Astrocyte of the hippocampus (primary cell): ENCODE results near the gene CRCP.
"Not testable (repeated sequence)": the region's sequence is repeated elsewhere in the genome, so short reads cannot be mapped to it uniquely, and the experiment has no call there.

Source experiments
- DNase-seq: peaks from one replicate; pipeline ENCODE4 v3.0.0; 2011; ENCODE audit warnings: low read depth, low spot score

CRCP gene

DNA sequence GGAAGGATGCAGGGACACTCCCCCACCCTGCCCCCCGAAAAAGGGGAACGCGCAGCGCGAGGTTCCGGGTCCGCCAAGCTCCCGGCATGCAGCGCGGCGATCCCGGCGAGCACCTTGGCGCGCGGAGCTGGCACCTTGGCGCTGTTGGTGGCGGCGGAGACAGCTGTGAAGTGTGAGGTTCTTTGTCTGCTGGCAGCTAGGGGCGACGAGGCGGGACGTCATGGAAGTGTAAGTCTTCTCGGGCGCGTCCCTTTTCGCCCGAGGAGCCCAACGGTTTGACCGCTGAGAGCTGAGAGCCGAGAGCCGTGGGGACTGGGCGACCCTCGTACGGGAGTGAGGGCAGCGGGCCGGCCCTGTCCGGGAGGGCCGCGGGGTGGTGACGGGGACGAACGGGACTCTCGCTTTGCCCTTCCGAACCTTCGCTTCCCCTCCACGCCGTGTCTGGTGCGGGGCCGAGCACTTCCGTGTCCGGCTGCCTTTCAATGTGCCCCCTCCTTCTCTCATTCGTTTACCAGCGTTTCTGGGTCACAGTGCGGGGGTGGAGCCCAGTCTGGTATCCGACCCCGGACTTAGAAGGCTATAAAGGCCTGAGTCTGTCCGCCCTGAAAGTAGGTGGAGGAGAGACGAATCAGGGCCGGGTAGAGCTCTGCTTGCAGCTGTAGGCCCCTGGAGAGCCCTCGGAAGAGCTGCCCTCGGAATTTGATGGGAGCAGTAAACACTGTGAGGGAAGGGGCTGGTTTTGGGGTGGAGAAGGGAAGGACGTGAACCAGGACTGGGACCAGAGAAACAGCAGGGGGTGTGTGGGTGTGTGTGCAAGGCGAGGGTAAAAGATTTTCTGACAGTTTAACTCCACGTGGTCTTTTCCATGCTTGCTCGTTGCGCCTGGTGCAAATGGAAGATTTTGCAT, at the start of gene CRCP:
CRCP (plus strand) TSS at position 105 of the 907 bp plus-strand sequence; CDS start at position 221, 116 bp downstream.
- DNase-seq, result peak; percentile 88

DNA sequence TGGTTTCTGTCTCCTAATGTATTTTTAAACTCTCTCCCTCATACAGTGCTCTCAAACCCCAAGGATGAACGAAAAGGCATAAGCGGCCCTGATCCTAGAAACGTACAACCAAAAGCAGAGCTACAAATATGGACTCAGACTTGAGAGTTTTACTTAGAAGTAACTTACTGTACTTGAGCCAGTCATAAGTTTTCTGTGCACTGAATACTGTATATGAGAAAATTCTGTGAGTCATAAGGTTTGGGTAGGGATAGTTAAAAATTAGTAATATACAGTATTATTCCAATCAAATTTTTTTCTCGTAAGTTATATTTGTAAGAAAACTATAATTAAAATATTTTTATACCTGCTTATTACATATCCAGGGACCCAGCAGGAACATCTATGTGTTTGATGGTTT, 44.9 kb upstream of the CRCP start:
- DNase-seq, result no peak

DNA sequence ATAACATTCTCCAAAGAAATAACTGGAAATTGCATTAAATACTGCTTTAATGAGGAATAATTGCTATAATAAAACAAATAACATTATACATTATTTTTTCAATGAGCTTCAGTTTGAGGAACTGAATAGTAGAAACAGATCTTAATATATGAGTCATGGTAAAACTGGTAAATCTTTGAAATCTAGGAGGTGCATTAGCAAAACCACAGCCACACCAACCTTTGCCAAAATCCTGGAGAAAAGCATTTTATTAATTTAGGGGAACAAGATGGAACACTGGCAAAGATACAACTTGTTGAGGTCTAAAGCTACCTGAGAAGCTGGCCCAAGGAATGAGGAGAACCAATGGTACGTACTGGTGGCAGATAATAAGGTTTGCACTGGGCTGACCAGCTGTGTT, 44.4 kb upstream of the CRCP start:
- peak; percentile 29 for DNase-seq

DNA sequence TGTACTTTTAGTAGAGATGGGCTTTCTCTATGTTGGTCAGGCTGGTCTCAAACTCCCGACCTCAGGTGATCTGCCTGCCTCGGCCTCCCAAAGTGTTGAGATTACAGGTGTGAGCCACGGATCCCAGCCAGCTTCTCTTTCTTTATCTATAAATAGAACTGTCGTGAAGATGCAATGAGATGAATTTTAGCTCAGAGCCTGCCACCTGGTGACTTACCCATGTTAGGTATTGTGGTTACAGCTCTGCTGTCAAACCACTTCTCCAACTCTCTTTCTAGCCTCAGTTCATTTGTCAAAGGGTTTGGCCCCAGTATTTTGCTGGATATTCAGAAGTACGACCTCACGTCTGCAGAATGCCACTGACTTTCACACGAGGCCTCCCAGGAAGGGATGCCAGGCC, 42.4 kb upstream of the CRCP start:
- DNase-seq, result not testable (repeated sequence)

DNA sequence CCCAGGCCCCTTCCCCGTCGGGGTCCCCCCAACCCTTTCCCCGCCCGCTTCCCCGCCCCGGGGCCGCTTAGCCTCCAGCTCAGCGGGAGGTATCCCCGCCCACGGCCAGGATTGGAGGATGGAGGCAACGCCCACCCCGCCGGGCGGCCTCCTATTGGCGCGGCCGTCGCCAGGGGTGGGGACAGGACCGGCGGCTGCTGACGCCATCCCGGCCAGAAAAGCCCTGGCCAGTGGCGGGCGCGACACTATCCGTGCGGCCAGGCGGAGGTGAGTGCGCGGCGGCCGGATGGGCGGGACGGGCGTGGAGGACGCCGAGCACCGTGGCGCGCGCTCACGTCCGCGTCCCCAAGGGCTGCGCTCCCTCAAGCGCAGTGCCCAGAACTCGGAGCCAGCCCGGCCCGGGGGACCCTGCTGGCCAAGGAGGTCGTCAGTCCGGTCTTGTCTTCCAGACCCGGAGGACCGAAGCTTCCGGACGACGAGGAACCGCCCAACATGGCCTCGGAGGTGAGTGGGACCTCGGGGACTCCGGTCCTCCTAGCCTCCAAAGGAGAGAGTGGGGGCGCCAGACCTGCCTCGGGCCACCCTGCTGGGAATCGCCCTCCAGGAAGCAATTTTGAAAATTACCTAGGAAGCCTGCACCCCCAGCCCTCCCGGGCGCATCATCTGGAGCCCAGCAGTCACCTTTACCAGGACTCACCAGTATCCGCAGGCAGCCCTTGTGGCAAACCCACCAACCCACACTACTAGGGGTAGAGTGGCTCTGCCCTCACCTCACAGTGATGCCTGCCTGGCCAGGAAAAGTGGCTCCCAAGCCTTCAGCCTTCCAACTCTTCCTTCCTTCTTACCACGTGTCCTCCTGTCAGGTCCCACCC, 38.8 kb upstream of the CRCP start, which contains the start of gene ASL:
ASL (plus strand) TSS at position 230 of the 872 bp plus-strand sequence; CDS start at position 493, 263 bp downstream.
- DNase-seq, result peak; percentile 97

DNA sequence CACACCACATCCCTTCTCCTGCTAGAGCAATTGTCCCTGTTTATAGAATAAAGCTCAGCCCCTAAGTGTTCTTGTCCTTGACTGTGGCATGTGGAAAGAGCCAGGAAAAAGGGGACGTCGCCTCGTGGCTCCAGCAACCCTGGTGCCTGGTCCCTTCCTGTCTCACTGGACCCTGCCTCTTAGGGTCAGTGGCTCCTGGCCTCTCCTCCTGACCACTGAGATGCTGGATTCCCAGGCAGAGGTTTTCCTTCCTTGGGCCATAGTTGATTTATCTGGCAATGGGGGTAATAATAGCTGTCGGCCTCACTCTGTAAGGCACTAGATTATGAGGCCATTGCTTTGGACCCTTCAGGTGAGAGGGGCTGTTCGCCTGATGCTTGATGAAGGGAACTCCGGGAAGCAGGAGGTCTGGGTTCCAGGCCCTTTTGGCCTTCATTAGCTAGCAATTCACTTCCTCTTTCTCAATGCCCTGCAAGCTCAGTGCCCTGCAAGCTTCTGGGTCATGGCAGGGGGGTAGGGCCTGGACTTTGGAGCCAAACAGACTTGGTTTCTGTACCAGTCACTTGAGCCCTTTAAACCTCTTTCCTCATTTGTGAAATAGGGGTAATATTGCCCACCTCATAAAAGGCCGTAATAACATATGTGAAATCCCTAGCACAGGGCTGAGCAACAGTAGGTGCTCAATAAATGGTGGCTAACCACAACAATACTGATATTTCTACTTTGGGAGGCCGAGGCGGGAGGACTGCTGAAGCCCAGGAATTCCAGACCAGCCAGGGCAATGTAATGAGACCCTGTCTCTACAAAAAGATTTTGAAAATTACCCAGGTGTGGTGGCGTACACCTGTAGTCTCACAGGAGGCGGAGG, 38.0 kb upstream of the CRCP start:
- DNase-seq, result no peak

DNA sequence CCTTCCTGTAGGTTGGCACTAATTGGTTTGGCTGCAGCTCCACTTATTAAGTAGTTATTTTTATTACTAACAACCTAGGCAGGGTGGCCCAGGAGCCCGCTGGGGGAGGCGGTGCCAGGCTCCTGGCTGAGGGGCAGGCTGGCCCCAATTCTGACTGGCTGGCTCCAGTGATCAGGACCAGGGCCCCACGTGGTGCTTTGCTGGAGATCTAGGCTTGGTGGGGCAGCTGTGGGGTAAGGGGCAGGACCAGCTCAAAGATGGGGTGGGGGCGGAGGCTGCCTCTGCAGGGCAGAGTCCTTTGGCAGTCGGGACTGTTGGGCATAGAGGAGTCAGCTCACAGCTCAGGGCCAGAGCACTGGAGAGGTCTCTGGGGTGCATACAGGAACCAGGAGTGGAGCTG, 36.6 kb upstream of the CRCP start:
- DNase-seq, result no peak

DNA sequence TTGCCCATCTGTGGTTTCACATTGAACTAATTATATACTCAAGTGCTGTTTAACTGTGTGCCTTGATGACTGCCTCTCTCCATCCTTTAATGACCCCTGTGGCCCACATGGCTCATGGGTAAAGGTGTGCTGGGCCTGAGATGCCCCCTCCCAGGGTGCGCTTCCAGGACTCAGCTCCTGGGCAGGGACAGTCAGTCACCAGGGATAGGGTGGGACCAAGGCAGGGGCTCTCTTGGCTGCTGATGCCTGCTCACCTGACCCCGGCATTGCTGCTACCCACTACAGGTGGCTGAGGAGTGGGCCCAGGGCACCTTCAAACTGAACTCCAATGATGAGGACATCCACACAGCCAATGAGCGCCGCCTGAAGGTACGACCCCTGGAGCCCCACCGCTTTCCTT, 32.6 kb upstream of the CRCP start:
- no peak for DNase-seq

DNA sequence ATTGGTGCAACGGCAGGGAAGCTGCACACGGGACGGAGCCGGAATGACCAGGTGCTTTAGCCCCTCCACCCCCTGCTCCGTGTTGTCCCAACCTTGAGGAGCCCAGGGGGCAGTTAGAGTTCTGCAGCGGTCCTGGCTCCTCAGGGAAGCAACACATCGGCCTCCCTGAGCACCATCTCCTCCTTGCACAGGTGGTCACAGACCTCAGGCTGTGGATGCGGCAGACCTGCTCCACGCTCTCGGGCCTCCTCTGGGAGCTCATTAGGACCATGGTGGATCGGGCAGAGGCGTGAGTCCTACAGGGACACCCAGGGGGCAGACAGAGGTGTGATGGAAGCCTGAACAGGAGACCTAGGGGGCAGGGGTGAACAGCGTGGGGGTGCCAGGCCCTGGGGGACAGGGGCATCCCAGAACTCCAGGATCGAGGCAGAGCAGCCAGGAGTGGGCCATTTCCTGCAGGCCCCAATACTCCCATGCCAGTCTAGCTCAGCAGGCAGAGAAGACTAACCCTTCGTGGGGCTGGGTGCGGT, 31.7 kb upstream of the CRCP start:
- no peak for DNase-seq

DNA sequence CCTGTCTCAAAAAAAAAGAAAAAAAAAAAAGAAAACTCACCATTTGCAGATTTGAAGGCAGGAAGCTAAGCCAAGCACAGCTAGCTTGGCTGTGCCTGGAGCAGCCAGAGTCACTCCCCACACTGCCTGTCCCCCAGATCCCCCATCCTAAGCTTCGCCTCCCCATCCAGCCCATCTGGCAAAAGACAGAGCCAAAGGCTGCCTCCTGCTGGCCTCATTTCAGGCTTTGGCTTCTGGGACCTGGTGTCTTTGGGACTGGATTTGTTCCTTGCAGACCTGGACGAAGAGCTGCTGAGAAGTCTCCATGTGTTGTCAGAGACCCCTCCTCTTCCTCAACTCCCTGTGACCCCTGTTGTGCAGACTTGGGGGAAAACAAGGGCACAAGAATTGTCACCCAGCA, 31.0 kb upstream of the CRCP start:
- DNase-seq, result no peak

DNA sequence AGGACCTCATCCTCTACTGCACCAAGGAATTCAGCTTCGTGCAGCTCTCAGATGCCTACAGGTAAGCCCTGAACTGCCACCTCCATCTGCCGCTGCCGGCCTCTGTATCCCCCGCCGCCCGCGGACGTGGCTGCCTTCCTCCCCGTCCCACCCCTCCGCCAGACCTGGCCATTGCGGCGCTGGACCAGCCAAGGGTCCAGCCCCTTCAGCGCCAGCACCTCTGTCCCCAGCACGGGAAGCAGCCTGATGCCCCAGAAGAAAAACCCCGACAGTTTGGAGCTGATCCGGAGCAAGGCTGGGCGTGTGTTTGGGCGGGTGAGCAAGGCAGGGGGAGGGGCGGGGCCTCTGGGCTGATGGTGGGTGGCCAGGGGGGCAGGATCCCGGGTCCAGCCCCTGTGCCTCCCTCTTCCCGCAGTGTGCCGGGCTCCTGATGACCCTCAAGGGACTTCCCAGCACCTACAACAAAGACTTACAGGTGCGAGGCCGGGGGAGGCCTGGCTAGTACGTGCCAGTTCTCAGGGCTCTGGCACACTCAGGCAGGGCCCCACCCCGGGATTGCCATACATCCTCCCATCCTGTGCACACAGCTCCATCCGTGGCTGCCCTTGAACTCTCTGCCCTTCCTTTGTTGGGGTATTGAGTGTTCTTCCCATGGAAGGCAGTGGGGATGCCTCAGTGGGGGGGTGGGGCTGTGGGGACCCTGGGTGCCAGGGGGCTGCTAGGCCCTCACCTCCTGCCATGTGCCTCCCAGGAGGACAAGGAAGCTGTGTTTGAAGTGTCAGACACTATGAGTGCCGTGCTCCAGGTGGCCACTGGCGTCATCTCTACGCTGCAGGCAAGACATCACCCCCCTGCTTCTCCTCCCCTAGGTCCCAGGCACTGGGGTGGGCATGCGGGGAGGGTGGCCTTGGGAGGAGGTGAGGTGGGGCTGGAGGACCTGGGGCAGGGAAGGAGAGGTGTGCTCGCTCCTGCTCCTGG, 25.5 kb upstream of the CRCP start:
- no peak for DNase-seq

DNA sequence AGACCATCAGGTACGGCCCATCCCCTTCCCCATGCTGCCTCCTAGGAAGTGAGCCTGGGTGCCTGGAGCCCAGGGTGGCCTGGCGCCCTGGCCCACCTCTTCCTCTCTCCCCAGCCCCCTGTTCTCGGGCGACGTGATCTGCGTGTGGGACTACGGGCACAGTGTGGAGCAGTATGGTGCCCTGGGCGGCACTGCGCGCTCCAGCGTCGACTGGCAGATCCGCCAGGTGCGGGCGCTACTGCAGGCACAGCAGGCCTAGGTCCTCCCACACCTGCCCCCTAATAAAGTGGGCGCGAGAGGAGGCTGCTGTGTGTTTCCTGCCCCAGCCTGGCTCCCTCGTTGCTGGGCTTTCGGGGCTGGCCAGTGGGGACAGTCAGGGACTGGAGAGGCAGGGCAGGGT, 22.0 kb upstream of the CRCP start:
- DNase-seq, result no peak

DNA sequence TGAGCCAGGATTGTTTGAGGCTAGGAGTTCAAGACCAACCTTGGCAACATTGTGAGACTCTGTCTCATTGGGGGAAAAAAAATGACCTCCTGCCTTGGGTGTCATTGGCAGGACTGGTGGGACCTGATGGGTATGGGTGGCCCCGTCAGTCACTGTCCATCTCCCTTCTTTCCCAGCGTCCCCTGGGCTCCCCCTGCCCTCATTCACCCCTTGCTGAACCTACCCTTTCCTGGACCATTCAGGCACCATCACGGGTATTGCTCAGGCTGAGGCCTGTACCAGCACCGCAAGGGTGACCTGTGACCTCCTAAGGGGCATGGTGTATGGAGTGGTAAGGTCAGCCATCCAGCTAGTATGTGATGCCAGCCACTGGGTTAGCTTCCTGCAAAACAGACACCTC, 19.6 kb upstream of the CRCP start:
- no peak for DNase-seq

DNA sequence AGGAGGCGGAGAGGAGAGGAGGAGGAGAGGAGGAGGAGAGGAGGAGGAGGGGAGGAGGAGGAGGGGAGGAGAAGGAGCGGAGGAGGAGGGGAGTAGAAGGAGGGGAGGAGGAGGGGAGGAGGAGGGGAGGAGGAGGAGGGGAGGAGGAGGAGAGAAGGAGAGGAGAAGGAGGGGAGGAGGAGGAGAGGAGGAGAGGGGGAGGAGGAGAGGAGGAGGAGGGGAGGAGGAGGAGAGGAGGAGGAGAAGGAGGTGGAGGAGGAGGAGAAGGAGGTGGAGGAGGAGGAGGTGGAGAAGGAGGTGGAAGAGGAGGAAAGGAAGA, 15.5 kb upstream of the CRCP start:
- no peak for DNase-seq

DNA sequence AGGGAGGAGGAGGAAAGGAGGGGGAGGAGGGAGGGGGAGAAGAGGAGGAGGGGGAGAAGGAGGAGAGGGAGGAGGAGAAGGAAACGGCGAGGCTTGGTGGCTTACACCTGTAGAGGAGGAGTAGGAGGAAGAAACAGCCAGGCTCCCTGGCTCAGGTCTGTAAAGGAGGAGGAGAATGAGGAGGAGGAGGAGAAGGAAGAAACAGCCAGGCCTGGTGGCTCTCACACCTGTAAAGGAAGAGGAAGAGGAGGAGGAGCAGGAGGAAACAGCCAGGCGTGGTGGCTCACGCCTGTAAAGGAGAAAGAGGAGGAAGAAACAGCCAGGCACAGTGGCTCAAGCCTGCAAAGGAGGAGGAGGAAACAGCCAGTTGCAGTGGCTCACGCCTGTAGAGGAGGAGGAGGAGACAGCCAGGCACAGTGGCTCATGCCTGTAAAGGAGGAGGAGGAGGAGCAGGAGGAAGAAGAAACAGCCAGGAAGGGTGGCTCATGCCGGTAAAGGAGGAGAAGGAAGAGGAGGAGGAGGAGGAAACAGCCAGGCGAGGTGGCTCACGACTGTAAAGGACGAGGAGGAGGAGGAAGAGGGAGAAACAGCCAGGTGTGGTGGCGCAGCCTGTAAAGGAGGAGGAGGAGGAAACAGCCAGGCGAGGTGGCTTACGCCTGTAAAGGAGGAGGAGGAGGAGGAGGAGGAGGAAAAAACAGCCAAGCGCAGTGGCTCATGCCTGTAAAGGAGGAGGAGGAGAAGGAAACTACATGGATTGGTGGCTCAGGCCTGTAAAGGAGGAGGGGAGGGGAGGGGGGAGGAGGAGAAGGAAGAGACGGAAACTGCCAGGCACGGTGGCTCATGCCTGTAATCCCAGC, 14.9 kb upstream of the CRCP start:
- peak; percentile 82 for DNase-seq

DNA sequence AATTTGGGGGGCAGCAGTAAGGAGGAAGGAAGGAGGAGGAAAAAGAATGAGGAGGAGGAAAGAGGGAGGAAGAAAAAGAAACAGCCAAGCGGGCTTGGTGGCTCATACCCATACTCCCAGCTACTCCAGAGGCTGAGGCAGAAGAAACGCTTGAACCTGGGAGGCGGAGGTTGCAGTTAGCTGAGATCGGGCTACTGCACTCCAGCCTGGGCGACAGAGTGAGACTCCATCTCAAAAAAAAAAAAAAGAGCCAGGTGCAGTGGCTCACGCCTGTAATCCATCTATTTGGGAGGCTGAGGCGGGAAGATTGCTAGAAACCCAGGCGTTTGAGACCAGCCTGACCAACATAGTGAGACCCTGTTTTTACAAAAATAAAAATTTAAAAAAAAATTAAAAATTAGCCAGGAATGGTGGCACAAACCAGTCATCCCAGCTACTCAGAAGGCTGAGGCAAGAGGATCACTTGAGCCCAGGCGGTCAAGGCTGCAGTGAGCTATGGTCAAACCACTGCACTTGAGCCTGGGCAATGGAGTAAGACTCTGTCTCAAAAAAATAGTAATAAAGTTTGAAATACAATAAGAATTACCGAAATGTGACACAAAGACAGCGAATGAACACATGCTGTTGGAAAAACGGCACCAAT, 14.1 kb upstream of the CRCP start:
- no peak for DNase-seq

DNA sequence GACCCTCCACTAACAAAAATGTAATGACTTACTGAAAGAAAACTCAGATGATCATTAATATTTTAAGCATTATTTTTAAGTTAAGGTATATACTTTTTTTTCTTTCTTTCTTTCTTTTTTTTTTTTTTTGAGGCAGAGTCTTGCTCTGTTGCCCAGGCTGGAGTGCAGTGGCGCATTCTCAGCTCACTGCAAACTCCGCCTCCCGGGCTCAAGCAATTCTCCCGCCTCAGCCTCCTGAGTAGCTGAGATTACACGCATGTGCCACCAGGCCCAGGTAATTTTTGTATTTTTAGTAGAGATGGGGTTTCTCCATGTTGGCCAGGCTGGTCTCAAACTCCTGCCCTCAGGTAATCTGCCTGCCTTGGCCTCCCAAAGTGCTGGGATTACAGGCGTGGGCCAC, 12.5 kb upstream of the CRCP start:
- DNase-seq, result not testable (repeated sequence)

DNA sequence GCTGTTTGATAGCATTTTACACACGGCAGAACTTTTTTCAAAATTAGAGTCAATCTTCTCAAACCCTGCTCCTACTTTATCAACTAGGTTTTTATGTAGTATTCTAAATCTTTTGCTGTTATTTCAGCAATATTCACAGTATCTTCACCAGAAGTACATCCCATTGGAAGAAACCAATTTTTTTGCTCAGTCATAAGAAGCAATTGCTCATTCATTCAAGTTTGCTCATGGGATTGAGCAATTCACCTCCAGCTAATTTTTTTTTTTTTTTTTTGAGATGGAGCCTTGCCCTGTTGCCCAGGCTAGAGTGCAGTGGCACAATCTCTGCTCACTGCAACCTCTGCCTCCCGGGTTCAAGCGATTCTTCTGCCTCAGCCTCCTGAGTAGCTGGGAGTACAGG, 10.7 kb upstream of the CRCP start:
- not testable (repeated sequence) for DNase-seq

DNA sequence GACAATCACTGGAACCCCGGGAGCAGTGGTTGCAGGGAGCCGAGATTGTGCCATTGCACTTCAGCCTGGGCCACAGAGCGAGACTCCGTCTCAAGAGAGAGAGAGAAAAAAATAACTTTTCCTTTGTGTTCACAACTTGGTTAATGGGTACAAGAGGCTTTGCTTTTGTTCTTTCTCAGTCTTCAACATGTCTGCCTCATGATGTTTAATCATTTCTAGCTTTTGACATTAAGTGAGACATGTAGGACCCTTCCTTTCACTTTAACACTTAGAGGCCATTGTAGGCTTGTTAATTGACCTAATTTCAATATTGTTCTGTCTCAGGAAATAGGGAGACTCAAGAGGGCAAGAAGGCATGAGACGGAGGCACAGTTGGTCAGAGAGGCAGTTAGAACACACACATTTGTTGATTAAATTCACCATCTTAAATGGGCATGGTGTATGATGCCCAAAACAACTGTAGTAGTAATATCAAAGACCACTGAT, 9.3 kb upstream of the CRCP start:
- no peak for DNase-seq
